Caco-2 (cell line): ENCODE measurements around the gene F2RL2. TPM values are rescaled to one million over a fixed set of nuclear protein-coding genes. Genes with fewer than 3 reads are reported as not detected.

Experiments
- BruUV-seq: library from RNA; stranded (reverse); fragments of 400-500 nt; replicated peaks from 2 replicates; lab custom pipeline; 2021; lab: Mats Ljungman, UMichigan
- CTCF ChIA-PET: fragments of 300-600 bp; sonication (Branson Sonifier 250); formaldehyde crosslinking; loops from one replicate; lab custom pipeline; 2022; ENCODE audit warnings: antibody characterized with exemption; lab: Charles Lee
- POLR2A ChIA-PET: fragments of 300-600 bp; sonication (Branson Sonifier 250); formaldehyde crosslinking; loops from one replicate; lab custom pipeline; 2022; ENCODE audit warnings: antibody characterized with exemption; lab: Charles Lee
- DNase-seq, 2 experiments: peaks; one replicate each; pipeline versions ENCODE4 v3.0.0 to v3.0.0-alpha.2; 2020 to 2022
- H3K27me3 ChIP-seq: replicated peaks from 2 replicates; pipeline ENCODE4 v1.6.0; 2011; ENCODE audit warnings: low read length; ENCODE audit not compliant: control insufficient read depth, insufficient read depth
- H3K36me3 ChIP-seq: 2 replicates; pipeline ENCODE4 v1.5.1; 2011; ENCODE audit warnings: low read length; ENCODE audit not compliant: control insufficient read depth, insufficient read depth
- H3K4me1 ChIP-seq: fragments of 250-450 bp; sonication (Bioruptor Pico); 2 replicates; pipeline ENCODE4 v1.5.1; 2020; ENCODE audit warnings: mild to moderate bottlenecking
- H3K4me3 ChIP-seq: 2 replicates; pipeline ENCODE4 v1.5.1; 2011; ENCODE audit warnings: low read depth, mild to moderate bottlenecking, control low read depth, low read length
- H3K9me3 ChIP-seq: fragments of 250-450 bp; sonication (Bioruptor Pico); 2 replicates; pipeline ENCODE4 v1.5.1; 2020; ENCODE audit warnings: mild to moderate bottlenecking, moderate library complexity
- H3K27ac Mint-ChIP-seq: one replicate; pipeline ENCODE4 v1.8.0; 2022; ENCODE audit warnings: mixed read lengths; ENCODE audit not compliant: unreplicated experiment
- H3K27me3 Mint-ChIP-seq: one replicate; pipeline ENCODE4 v1.8.0; 2022; ENCODE audit warnings: mixed read lengths; ENCODE audit not compliant: insufficient read depth, unreplicated experiment
- H3K36me3 Mint-ChIP-seq: one replicate; pipeline ENCODE4 v1.8.0; 2022; ENCODE audit warnings: mild to moderate bottlenecking, mixed read lengths; ENCODE audit not compliant: insufficient read depth, unreplicated experiment
- H3K4me1 Mint-ChIP-seq: one replicate; pipeline ENCODE4 v1.8.0; 2022; ENCODE audit warnings: low read depth, mixed read lengths; ENCODE audit not compliant: unreplicated experiment
- H3K4me3 Mint-ChIP-seq: one replicate; pipeline ENCODE4 v1.8.0; 2022; ENCODE audit warnings: mild to moderate bottlenecking, moderate library complexity, mixed read lengths; ENCODE audit not compliant: unreplicated experiment
- H3K9me3 Mint-ChIP-seq: one replicate; pipeline ENCODE4 v1.8.0; 2022; ENCODE audit warnings: mixed read lengths; ENCODE audit not compliant: unreplicated experiment
- intact Hi-C: fragments of 100-400 bp; cut with micrococcal nuclease; formaldehyde crosslinking; loops from one replicate; pipeline ENCODE4 v1.10.0; 2022; ENCODE audit not compliant: unreplicated experiment
- total RNA-seq: library from RNA; stranded (reverse); gene quantifications from 2 replicates; pipeline ENCODE4 v1.2.3, GENCODE V29; 2022
- TF ChIP-seq, protein P1 (sequence below), 2 experiments: fragments of 200-600 bp in 1 of 2; IDR thresholded peaks; 1 replicate in 1 of 2; 2 replicates in 1 of 2; pipeline versions ENCODE4 v1.5.1 to v1.8.0; 2011 to 2022; ENCODE audit warnings: antibody characterized with exemption in 1 of 2, control low read depth in 1 of 2, inconsistent platforms in 1 of 2, low read depth in 1 of 2, low read length in 1 of 2, mild to moderate bottlenecking in 1 of 2, moderate library complexity in 1 of 2; ENCODE audit not compliant: insufficient read depth in 1 of 2, severe bottlenecking in 1 of 2, unreplicated experiment in 1 of 2

F2RL2 gene
- total RNA-seq, 1 experiment from 2014 or later = not detected

DNA sequence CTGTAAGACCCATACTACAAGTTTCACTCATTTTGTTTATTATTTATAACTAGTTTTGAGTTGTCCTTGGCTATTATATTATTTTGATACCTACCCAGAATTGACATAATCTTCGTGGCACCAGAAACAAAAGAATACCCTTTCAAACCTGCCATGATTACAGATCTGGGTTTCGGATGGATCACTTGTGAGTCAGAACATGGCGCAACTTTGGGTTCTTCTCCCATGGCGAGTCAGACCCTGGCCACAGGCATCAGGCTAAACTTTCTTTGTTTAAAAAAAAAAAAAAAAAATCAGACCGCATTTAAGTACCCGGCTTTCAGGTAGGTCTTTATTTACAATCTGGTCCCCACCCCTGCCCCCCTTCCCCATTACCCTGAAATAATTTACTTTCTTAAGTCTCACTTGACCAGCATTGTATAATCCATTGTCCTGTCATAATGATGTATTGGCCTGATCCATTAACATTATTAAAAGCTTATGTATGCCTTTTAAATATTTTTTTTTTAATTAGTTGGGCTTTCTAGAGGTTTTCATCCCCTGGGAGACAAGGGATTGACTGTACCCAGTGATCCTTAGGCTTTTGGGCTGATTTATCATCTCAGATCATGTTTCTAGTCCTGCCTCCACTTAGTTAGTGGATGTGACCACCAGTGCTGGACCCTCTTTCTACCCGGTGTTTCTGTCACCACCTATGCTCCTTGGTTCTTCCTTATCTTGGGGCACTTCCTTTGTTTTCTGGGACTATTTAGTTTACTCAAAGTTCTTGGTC, 43.9 kb downstream of the F2RL2 start:
- H3K27ac Mint-ChIP-seq = no peak overlapping the region
- Histone ChIP-seq H3K36me3 (no peaks in the 10 kb centered on the region), H3K4me3 (no peak overlapping the region), H3K9me3 (no peaks in the 10 kb centered on the region), H3K27me3 (no peaks in the 10 kb centered on the region), H3K4me1 (peaks cover 33% of the 10 kb centered on the region)
- H3K4me3 Mint-ChIP-seq = no peak overlapping the region
- H3K36me3 Mint-ChIP-seq = peaks cover 12% of the 10 kb centered on the region
- CTCF ChIA-PET = no interaction called here
- intact Hi-C loops = no loop called here
- DNase-seq = no peak
- POLR2A ChIA-PET = no interaction called here
- H3K4me1 Mint-ChIP-seq = peaks cover 15% of the 10 kb centered on the region
- no TSS peak for BruUV-seq
- H3K27me3 Mint-ChIP-seq = no peaks in the 10 kb centered on the region
- TF ChIP-seq, protein P1, sequence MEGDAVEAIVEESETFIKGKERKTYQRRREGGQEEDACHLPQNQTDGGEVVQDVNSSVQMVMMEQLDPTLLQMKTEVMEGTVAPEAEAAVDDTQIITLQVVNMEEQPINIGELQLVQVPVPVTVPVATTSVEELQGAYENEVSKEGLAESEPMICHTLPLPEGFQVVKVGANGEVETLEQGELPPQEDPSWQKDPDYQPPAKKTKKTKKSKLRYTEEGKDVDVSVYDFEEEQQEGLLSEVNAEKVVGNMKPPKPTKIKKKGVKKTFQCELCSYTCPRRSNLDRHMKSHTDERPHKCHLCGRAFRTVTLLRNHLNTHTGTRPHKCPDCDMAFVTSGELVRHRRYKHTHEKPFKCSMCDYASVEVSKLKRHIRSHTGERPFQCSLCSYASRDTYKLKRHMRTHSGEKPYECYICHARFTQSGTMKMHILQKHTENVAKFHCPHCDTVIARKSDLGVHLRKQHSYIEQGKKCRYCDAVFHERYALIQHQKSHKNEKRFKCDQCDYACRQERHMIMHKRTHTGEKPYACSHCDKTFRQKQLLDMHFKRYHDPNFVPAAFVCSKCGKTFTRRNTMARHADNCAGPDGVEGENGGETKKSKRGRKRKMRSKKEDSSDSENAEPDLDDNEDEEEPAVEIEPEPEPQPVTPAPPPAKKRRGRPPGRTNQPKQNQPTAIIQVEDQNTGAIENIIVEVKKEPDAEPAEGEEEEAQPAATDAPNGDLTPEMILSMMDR (IDR thresholded peaks at IDR 0.05; ENCODE audit: insufficient read depth in 1 of 2, low read depth in 1 of 2, low read length in 1 of 2, severe bottlenecking in 1 of 2, unreplicated experiment in 1 of 2) = no peak
- H3K9me3 Mint-ChIP-seq = no peaks in the 10 kb centered on the region

DNA sequence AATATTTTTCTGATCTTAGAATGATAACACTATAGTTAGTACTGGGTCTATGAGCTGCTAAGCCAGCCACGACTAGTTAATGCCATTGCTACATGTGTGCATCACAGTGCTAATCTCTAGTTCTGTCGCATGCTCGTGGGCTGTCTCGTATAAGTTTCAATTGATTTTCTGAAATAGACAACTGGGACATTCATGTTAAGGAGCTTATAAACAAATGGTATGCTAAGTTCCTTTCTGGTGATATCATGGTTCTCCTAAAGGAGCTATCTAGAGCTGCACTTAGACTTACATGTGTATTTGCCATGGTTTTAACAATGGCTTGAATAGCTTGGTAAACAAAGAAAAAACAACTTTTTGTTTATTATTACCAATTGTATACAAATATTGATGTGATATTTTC, 46.2 kb downstream of the F2RL2 start:
- DNase-seq = no peak
- intact Hi-C loops = no loop called here
- H3K27me3 ChIP-seq = no peaks in the 10 kb centered on the region
- H3K4me3 ChIP-seq = no peak overlapping the region
- Mint-ChIP-seq H3K27me3 (no peaks in the 10 kb centered on the region), H3K4me1 (peaks cover 15% of the 10 kb centered on the region), H3K36me3 (peaks cover 12% of the 10 kb centered on the region), H3K27ac (no peak overlapping the region), H3K4me3 (no peak overlapping the region), H3K9me3 (no peaks in the 10 kb centered on the region)
- peaks cover 21% of the 10 kb centered on the region for H3K4me1 ChIP-seq
- TF ChIP-seq, protein P1 (IDR thresholded peaks at IDR 0.05; ENCODE audit: insufficient read depth in 1 of 2, low read depth in 1 of 2, low read length in 1 of 2, severe bottlenecking in 1 of 2, unreplicated experiment in 1 of 2) = no peak
- ChIA-PET POLR2A (no interaction called here), CTCF (interaction anchor here (0.5 kb wide), 1 partner anchor 973 kb away, joined by 3 read pairs; no protein-coding TSS in a partner anchor)
- no TSS peak for BruUV-seq
- H3K36me3 ChIP-seq = no peaks in the 10 kb centered on the region
- no peaks in the 10 kb centered on the region for H3K9me3 ChIP-seq

DNA sequence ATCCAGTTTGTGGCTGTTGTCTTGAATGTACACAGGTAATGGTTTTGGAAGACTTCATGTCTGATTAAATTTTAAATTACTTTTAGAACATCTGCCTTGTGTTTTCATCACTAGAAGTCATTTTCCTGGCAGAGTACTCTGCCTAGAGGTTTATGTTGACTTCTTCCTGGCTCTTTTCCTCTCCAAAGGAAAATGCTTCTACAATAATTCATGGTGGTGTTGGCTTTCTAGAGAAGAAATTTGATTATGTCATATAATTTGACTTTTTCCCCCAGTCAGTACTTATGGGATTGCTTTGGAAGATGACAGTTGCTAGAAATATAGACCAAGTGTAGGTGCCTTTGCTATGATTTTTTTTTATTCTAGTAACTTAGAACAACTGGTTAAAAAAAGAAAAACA, 46.8 kb downstream of the F2RL2 start:
- Mint-ChIP-seq H3K27ac (no peak overlapping the region), H3K9me3 (no peaks in the 10 kb centered on the region), H3K4me3 (no peak overlapping the region), H3K4me1 (peaks cover 12% of the 10 kb centered on the region), H3K27me3 (no peaks in the 10 kb centered on the region), H3K36me3 (peaks cover 12% of the 10 kb centered on the region)
- ChIA-PET CTCF (no interaction called here), POLR2A (no interaction called here)
- H3K27me3 ChIP-seq = no peaks in the 10 kb centered on the region
- no peaks in the 10 kb centered on the region for H3K9me3 ChIP-seq
- intact Hi-C loops = no loop called here
- peaks cover 16% of the 10 kb centered on the region for H3K4me1 ChIP-seq
- H3K36me3 ChIP-seq = no peaks in the 10 kb centered on the region
- DNase-seq = no peak
- BruUV-seq = no TSS peak
- no peak overlapping the region for H3K4me3 ChIP-seq
- TF ChIP-seq, protein P1 (IDR thresholded peaks at IDR 0.05; ENCODE audit: insufficient read depth in 1 of 2, low read depth in 1 of 2, low read length in 1 of 2, severe bottlenecking in 1 of 2, unreplicated experiment in 1 of 2) = no peak
